IPS DF 6.9 (cell line): Measurements from ENCODE around the gene DCAF7.

Source experiments
- DNase-seq: peaks from one replicate; pipeline ENCODE4 v3.0.0-alpha.2; 2013; ENCODE audit warnings: low read depth, low spot score
- H3K27ac ChIP-seq: one replicate; pipeline ENCODE4 v1.5.1; 2013; ENCODE audit warnings: low read length, control low read depth
- H3K27me3 ChIP-seq: 2 replicates; pipeline ENCODE4 v1.6.1; 2013; ENCODE audit warnings: mild to moderate bottlenecking, low read length; ENCODE audit not compliant: control insufficient read depth, insufficient read depth
- H3K36me3 ChIP-seq: 2 replicates; pipeline ENCODE4 v1.6.1; 2013; ENCODE audit warnings: low read length; ENCODE audit not compliant: control insufficient read depth, insufficient read depth
- H3K4me1 ChIP-seq: 2 replicates; pipeline ENCODE4 v1.6.1; 2013; ENCODE audit warnings: low read length; ENCODE audit not compliant: control insufficient read depth, insufficient read depth
- H3K4me3 ChIP-seq: 2 replicates; pipeline ENCODE4 v1.5.1; 2013; ENCODE audit warnings: mild to moderate bottlenecking, low read length
- H3K9me3 ChIP-seq: 2 replicates; pipeline ENCODE4 v1.6.1; 2013; ENCODE audit warnings: low read length, inconsistent platforms; ENCODE audit not compliant: control insufficient read depth, insufficient read depth
- WGBS: extraction: QIAGEN DNeasy Blood & Tissue Kit; methylation state at CpG from one replicate; pipeline ENCODE4 v1.1.7; 2013; ENCODE audit warnings: mixed read lengths, missing lambda C conversion rate; ENCODE audit not compliant: insufficient read length, insufficient coverage; 5-methylcytosine and 5-hydroxymethylcytosine counted together

Gene DCAF7

GRCh38 chr17:63526861-63527260, 23.4 kb upstream of the DCAF7 start:
- DNase-seq, result no peak
- no peaks in the 10 kb centered on the region; the same call in 1 of the 2 replicates for H3K36me3 ChIP-seq
- no peaks in the 10 kb centered on the region for H3K9me3 ChIP-seq
- WGBS, result no CpG with 5 or more reads among the region's 5 CpGs
- peaks cover 1% of the 10 kb centered on the region; the same call in 1 of the 2 replicates for H3K4me1 ChIP-seq
- no peaks in the 10 kb centered on the region for H3K27me3 ChIP-seq
- no peak overlapping the region for H3K4me3 ChIP-seq
- H3K27ac ChIP-seq, result no peak overlapping the region

- WGBS, result no CpG with 5 or more reads among the region's 9 CpGs
- no peak overlapping the region for H3K4me3 ChIP-seq
- no peak for DNase-seq
- H3K27me3 ChIP-seq, result no peaks in the 10 kb centered on the region
- peaks cover 1% of the 10 kb centered on the region; the same call in 1 of the 2 replicates for H3K4me1 ChIP-seq
- no peak overlapping the region for H3K27ac ChIP-seq
- no peaks in the 10 kb centered on the region; the same call in 1 of the 2 replicates for H3K36me3 ChIP-seq
- H3K9me3 ChIP-seq, result no peaks in the 10 kb centered on the region
Measured at GRCh38 chr17:63528183-63528582, 22.1 kb upstream of the DCAF7 start.

- no peaks in the 10 kb centered on the region for H3K9me3 ChIP-seq
Measured at GRCh38 chr17:63529711-63530556, 20.3 kb upstream of the DCAF7 start.

GRCh38 chr17:63530557-63531021, 19.7 kb upstream of the DCAF7 start:
- no peak overlapping the region for H3K27ac ChIP-seq

More at GRCh38 chr17:63529711-63530556, 20.3 kb upstream of the DCAF7 start:
- no peaks in the 10 kb centered on the region for H3K27me3 ChIP-seq
- H3K4me1 ChIP-seq, result peaks cover 1% of the 10 kb centered on the region; the same call in 1 of the 2 replicates
- DNase-seq, result no peak
- WGBS, result no CpG with 5 or more reads among the region's 26 CpGs
- H3K4me3 ChIP-seq, result no peak overlapping the region
- H3K27ac ChIP-seq, result no peak overlapping the region
- H3K36me3 ChIP-seq, result no peaks in the 10 kb centered on the region; the same call in 1 of the 2 replicates

GRCh38 chr17:63531022-63531965, 19.0 kb upstream of the DCAF7 start:
- no CpG with 5 or more reads among the region's 10 CpGs for WGBS

More at GRCh38 chr17:63530557-63531021, 19.7 kb upstream of the DCAF7 start:
- Histone ChIP-seq H3K36me3 (no peaks in the 10 kb centered on the region; the same call in 1 of the 2 replicates), H3K27me3 (no peaks in the 10 kb centered on the region), H3K9me3 (no peaks in the 10 kb centered on the region), H3K4me3 (no peak overlapping the region), H3K4me1 (peaks cover 1% of the 10 kb centered on the region; the same call in 1 of the 2 replicates)
- no CpG with 5 or more reads among the region's 3 CpGs for WGBS
- DNase-seq, result no peak

GRCh38 chr17:63533433-63534077, 16.7 kb upstream of the DCAF7 start:
- WGBS, result no CpG with 5 or more reads among the region's 20 CpGs
- no peak for DNase-seq
- H3K36me3 ChIP-seq, result no peaks in the 10 kb centered on the region
- H3K9me3 ChIP-seq, result no peaks in the 10 kb centered on the region
- peaks cover 1% of the 10 kb centered on the region; the same call in 1 of the 2 replicates for H3K4me1 ChIP-seq
- no peak overlapping the region for H3K4me3 ChIP-seq
- H3K27me3 ChIP-seq, result no peaks in the 10 kb centered on the region
- H3K27ac ChIP-seq, result no peak overlapping the region

More at GRCh38 chr17:63531022-63531965, 19.0 kb upstream of the DCAF7 start:
- Histone ChIP-seq H3K4me3 (no peak overlapping the region), H3K4me1 (peaks cover 1% of the 10 kb centered on the region; the same call in 1 of the 2 replicates), H3K27ac (no peak overlapping the region), H3K27me3 (no peaks in the 10 kb centered on the region), H3K36me3 (no peaks in the 10 kb centered on the region; the same call in 1 of the 2 replicates), H3K9me3 (no peaks in the 10 kb centered on the region)
- no peak for DNase-seq

GRCh38 chr17:63534078-63534570, 16.2 kb upstream of the DCAF7 start:
- peaks cover 1% of the 10 kb centered on the region; the same call in 1 of the 2 replicates for H3K4me1 ChIP-seq
- H3K27me3 ChIP-seq, result no peaks in the 10 kb centered on the region; the same call in 1 of the 2 replicates
- no peaks in the 10 kb centered on the region for H3K36me3 ChIP-seq
- no CpG with 5 or more reads among the region's 17 CpGs for WGBS
- H3K27ac ChIP-seq, result no peak overlapping the region
- H3K9me3 ChIP-seq, result no peaks in the 10 kb centered on the region
- H3K4me3 ChIP-seq, result no peak overlapping the region
- no peak for DNase-seq

GRCh38 chr17:63534816-63535455, 15.3 kb upstream of the DCAF7 start:
- H3K4me1 ChIP-seq, result peaks cover 1% of the 10 kb centered on the region; the same call in 1 of the 2 replicates
- H3K27ac ChIP-seq, result no peak overlapping the region
- H3K9me3 ChIP-seq, result no peaks in the 10 kb centered on the region
- no peak overlapping the region for H3K4me3 ChIP-seq
- H3K27me3 ChIP-seq, result peaks cover 2% of the 10 kb centered on the region; the same call in 1 of the 2 replicates
- no CpG with 5 or more reads among the region's 13 CpGs for WGBS
- no peaks in the 10 kb centered on the region for H3K36me3 ChIP-seq
- DNase-seq, result no peak

- no peak for DNase-seq
- Histone ChIP-seq H3K27ac (no peak overlapping the region), H3K9me3 (no peaks in the 10 kb centered on the region), H3K4me3 (no peak overlapping the region), H3K4me1 (no peaks in the 10 kb centered on the region), H3K36me3 (no peaks in the 10 kb centered on the region), H3K27me3 (peaks cover 2% of the 10 kb centered on the region; the same call in 1 of the 2 replicates)
- no CpG with 5 or more reads among the region's 24 CpGs for WGBS
Measured at GRCh38 chr17:63535640-63536039, 14.6 kb upstream of the DCAF7 start.
